HG02981 (cell line): ENCODE results near the gene C2orf81.
"Not testable (repeated sequence)": the region's sequence is repeated elsewhere in the genome, so short reads cannot be mapped to it uniquely, and the experiment has no call there.

ENCODE experiments used
- ATAC-seq: cut with Tn5 transposase; IDR thresholded peaks from one replicate; pipeline ENCODE4 v1.9.1; 2021; ENCODE audit warnings: mild to moderate bottlenecking, moderate library complexity; ENCODE audit not compliant: unreplicated experiment

C2orf81 gene

DNA sequence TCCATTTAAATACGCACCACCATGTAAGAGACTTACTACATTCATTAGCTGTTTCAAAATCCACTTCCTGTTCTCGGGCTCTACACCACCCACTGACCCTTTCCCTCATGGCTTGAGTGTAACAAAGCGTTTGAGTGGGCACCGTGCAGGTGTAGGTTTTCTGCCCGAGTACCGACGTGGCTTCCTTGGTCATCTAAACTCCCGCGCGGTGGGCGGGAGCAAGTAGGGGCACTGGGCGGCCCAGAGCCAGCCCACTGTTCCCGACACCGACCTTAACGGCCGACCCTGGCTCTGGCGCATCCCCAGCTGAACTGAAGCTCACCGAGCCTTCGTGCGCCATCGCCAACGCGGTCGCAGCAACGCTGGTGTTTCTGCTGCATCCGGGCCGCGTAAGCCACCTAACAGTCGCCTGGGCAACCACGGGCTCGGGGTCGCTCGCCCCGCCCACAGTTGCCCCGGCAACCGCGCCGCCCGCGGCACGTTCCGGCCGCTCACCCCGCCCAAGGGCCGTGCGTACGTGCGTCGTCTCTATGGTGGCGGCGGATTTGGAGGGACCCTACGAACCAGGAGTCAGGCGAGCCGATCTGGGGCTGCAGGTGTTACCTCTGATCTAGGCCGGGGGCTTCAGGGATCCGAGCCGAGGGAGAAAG is at the start of gene C2orf81, which contains the start of gene WDR54:
TSS of gene C2orf81 (minus strand) at position 399 of the 650 bp plus-strand sequence. CDS start at position 340, 59 bp downstream.
TSS of gene WDR54 (plus strand) at position 510 of the 650 bp plus-strand sequence. CDS start 424 bp downstream, outside the sequence.
- peak; percentile 85 for ATAC-seq

- ATAC-seq: not testable (repeated sequence)
These were observed 49.3 kb upstream of the C2orf81 start for GRCh38 chr2:74470742-74471141.

DNA sequence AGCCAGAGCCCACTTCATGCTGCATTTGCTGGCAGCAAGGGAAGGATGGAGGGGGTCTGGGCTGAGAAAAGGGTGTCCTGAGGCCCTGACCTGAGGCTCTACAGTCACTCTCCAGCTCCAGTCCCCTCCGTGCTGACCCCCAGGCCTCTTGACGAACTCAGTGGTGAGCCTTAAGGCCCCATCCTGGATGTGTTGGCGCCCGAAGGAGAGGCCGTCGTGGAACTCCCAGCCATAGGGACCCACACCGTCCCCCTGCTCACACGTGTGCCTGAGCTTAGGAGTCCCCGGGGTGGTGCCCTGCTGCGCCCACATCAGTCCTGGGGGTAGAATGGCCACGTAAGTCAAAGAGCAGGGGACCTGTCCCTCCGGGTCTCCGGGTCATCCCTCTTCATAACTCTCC is 43.0 kb upstream of the C2orf81 start:
- ATAC-seq: no peak

- no peak for ATAC-seq
These were observed 41.3 kb upstream of the C2orf81 start for GRCh38 chr2:74462786-74463105.

DNA sequence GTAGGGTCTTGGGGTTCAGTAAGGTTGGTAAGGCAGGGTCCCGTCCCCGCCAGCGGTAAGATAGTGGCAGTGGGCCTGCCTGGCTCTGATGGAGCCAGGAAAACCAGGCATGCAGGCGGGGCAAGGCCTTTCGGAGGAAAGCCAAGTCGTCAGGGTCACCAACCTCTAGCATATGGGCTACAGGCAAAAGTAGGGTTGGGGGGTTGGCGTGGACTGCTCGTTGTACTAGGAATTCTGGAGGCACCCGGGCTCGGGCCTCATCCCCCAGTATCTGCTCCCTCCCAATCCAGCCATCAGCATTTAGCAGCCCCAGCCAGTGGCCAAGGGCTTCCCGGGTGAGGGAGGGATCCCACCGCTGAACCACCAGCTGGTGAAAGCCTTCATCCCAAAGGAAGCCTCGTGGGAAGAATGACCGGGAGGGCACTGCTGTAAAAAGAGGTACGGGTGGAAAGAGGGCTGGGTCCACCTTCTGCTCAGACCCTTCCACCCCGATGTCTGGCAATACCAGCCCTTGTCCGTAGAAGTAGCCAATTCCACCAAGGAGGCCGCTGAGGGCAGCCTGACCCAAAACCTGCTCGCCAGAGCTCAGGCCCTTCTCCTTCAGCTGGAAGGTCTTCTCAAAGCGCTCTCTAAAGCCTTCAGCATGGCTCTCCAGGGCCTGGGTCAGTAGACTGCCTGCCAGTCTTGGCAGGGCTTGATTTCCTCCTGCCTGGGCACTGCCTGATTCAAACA is 40.8 kb upstream of the C2orf81 start:
- no peak for ATAC-seq

GRCh38 chr2:74461187-74462053 is 40.0 kb upstream of the C2orf81 start:
- no peak for ATAC-seq

- ATAC-seq: not testable (repeated sequence)
These were observed 38.8 kb upstream of the C2orf81 start for GRCh38 chr2:74460187-74460586.

DNA sequence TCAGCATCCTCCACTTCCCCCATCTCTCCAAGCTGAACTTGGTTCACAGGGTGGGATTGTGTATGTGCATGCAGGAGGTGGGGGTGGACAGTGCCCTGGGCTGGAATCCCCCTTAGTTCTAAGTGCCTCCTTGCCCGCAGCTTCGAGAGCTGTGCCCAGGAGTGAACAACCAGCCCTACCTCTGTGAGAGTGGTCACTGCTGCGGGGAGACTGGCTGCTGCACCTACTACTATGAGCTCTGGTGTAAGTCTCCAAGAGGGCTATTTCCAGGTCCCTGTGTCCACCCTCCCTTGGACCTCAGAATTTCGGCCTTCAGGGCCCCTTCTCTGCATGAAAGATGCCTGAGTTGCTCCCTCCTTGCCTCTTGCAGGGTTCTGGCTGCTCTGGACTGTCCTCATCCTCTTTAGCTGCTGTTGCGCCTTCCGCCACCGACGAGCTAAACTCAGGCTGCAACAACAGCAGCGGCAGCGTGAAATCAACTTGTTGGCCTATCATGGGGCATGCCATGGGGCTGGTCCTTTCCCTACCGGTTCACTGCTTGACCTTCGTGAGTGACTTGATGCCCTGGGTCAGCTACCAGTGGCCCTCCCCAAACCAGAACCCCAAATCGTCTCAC is 38.2 kb upstream of the C2orf81 start:
- ATAC-seq: not testable (repeated sequence)

- no peak for ATAC-seq
These were observed 37.5 kb upstream of the C2orf81 start for GRCh38 chr2:74458938-74459363.

DNA sequence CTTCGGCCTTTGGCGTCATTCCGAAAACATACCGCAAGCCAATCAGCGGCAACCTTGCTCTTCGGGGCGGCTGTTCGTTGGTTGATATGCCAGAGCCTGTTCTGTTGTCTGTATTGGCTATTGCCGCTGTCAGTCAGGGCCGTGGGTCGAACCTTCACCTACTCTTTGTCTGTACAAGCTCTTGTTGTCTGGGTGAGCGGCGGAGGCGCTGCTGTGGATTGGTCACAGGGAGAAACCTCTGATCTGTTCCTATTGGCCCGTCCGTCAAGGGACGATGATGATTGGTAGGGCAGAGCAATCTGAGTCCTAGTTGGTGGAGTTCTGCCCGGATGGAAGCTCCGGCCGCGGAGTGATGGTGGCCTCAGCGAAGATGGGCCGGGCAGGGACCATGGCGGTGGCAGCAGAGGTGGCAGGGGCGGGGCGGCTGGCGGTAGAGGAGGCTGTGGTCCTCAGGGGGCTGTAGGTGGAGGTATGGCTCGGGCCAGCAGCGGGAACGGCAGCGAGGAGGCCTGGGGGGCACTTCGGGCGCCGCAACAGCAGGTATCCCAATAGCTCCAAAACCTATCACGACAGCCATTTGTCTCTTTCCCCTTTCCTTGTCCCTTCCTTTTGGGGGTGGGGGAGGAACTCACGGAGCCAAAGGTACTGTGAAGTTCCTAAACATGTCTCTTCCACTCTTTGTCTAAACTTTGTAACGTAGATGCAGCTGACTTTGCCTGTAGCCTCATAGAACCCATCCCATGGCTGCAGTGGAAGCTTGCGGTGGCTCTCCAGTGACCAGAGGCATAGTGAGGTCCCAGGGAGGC is 36.9 kb upstream of the C2orf81 start, which contains the start of gene WBP1:
TSS of gene WBP1 (plus strand) at position 307 of the 806 bp plus-strand sequence. CDS start at position 472, 165 bp downstream.
- peak; percentile 80 for ATAC-seq

- peak; percentile 27 for ATAC-seq
These were observed 36.2 kb upstream of the C2orf81 start for GRCh38 chr2:74457549-74458131.

- no peak for ATAC-seq
These were observed 35.7 kb upstream of the C2orf81 start for GRCh38 chr2:74457129-74457548.

GRCh38 chr2:74454654-74455511 is 33.5 kb upstream of the C2orf81 start, which contains the start of gene INO80B:
TSS of gene INO80B (plus strand) at chr2:74455087. CDS start at chr2:74455117, 30 bp downstream.
- ATAC-seq: peak; percentile 35

DNA sequence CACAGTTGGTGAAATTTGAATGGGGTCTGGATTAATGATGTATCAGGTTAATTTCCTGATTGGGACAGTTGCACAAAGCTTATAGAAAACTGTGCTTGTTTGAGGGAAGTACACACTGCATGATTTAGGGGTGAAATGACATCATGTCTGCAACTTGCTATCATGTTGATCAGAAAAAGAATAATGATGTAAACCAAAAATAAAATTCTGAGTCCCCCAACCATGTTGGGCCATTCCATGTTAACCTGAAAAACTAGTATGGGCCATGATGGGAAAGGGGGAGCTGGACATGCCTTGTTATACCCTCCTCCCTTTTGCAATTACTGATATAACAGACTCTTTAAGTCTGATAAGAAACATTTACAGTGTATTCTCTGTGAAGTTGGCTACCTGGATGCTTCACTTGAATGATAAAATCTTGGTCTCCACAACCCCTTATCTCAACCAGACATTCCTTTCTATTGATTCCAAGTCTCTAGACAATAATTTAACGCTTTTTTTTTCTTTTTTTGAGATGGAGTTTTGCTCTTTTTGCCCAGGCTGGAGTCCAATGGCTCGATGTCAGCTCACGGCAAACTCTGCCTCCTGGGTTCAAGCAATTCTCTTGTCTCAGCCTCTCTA is 29.3 kb upstream of the C2orf81 start:
- no peak for ATAC-seq

- no peak for ATAC-seq
These were observed 27.4 kb upstream of the C2orf81 start for GRCh38 chr2:74448771-74449170.

DNA sequence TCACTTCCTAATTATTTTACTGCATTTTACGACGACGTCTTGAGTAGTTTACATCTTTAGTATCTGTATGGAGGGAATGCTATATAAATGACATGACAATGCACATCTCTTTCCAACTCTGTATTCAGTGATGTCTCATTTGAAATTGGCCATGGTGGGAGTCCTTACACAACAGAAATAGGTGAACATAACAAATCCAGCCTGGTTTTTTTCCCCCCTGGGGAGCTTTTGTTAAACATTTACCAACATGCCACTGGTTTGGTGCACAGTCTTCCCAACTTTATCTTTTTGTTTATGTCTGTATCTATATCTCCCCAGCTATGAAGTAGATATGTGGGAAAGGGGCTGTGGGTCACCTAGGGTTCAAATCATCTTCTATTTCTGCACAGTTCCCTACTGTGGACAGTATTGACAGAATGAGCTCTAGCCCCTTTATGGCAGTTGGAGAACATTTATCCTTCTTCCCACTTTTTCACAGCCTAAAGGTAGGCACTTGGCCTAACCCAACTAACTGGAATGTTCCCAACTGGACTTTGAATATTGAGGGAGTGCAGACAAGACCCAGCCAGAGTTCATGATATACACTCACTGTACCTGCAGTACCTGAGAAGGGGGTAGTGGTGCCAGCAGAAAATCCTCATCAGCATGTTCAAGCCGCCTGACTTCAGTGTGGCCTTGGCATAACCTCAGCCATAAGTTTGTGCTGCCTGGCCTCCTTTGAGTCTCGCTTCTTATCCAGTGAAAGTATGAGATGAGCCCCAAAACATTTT is 26.0 kb upstream of the C2orf81 start:
- ATAC-seq: no peak
